GM18909 (cell line): Measurements from ENCODE around the gene MTMR10.

Experiments used
- ATAC-seq: cut with Tn5 transposase; IDR thresholded peaks from one replicate; pipeline ENCODE4 v1.9.1; 2021; ENCODE audit warnings: mild to moderate bottlenecking; ENCODE audit not compliant: unreplicated experiment, poor library complexity

MTMR10 gene, protein sequence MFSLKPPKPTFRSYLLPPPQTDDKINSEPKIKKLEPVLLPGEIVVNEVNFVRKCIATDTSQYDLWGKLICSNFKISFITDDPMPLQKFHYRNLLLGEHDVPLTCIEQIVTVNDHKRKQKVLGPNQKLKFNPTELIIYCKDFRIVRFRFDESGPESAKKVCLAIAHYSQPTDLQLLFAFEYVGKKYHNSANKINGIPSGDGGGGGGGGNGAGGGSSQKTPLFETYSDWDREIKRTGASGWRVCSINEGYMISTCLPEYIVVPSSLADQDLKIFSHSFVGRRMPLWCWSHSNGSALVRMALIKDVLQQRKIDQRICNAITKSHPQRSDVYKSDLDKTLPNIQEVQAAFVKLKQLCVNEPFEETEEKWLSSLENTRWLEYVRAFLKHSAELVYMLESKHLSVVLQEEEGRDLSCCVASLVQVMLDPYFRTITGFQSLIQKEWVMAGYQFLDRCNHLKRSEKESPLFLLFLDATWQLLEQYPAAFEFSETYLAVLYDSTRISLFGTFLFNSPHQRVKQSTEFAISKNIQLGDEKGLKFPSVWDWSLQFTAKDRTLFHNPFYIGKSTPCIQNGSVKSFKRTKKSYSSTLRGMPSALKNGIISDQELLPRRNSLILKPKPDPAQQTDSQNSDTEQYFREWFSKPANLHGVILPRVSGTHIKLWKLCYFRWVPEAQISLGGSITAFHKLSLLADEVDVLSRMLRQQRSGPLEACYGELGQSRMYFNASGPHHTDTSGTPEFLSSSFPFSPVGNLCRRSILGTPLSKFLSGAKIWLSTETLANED

DNA sequence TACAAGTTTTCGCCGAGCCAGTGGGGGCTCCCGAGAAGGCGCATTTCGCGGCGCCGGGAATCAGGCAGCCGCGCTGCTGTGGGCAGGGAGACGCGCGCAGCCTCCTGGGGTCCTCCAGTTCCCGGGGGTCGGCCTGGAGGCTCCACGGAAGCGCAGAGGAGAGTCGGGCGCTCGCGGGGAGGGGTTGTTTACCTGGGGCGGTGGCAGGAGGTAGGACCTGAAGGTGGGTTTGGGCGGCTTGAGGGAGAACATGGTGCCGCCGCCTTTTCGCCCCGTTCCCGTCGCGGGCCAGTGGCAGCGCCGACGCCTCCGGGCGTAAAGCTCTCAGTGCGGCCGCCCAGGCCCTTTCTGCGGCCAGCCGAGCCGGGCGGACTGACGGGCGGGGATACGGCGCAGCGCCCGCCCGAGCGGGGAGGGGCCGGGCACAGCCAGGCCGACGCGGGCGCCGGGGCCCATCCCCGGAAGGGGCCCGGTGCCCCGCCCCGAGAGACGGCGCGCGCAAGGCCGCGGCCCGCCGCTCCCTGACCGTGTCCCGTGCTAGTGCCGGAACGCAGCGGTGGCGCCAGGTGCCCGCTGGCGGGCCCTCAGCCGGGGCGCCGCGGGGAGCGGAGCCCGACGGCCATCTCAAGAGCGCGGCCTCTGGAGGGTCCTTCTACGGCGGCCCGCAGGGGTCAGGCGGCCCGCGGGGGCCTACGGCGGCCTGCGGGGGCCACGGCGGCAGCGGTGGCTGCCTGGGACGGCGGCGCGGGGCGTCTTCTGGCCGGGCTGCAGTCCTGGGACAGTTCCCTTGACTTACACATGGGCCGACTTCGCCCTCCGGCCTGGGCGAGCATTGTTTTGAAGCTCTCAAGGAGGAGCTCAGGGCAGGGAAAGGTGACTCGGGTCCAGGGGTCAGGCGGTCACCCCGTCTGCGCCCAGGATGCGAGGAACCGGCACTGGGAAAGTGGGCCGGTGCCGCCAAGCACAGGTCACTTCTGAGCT lies at the start of gene MTMR10:
Gene MTMR10, minus strand, starts transcription at position 374 of the 981 bp plus-strand sequence. Its CDS starts 122 bp downstream, at position 252.
- peak; percentile 92 for ATAC-seq

GRCh38 chr15:31040611-31041010 lies 49.2 kb upstream of the MTMR10 start:
- ATAC-seq = no peak

DNA sequence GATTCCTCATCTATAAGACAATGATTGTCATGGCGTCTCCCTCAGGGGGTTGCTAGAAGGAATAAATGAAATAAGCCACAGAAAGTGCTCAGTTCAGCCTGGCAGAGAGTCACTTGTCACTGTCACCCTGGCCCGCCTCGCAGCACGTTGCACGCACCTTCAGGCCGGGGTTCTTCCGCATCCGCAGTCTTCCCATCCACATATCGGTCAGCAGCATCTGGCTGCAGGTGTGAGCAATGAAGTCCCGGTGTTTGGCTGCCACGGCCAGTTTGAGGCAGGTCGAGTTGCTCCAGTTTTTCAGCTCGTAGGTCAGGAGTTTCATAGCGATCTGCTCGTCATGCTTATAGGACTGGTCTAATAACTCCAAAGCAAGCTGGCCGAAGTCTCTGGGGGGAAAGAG lies 48.5 kb upstream of the MTMR10 start:
- ATAC-seq = no peak

GRCh38 chr15:31037731-31038477 lies 46.5 kb upstream of the MTMR10 start:
- no peak for ATAC-seq

- no peak for ATAC-seq
Measured at GRCh38 chr15:31036783-31037182, 45.4 kb upstream of the MTMR10 start.

- ATAC-seq = no peak
Measured at GRCh38 chr15:31035610-31036009, 44.2 kb upstream of the MTMR10 start.

DNA sequence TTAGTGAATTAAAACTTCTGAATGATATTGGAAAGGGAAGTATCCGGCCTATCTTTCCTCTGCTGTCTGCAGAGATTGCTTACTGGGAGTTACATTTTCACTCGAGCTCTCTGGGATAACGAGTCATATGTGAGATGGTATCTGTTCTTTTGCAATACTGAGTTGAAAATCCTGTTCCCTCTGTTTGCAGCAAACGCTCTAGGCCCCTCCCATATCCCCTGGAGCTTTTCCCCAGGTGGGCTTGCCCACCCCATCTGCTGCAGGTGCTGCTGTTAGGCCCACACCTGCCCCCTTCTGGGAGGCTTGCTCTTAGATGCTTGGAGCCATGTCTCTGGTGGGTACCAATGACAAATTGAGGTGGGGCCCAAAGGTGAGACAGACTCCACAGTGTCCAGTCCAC lies 42.7 kb upstream of the MTMR10 start:
- no peak for ATAC-seq

DNA sequence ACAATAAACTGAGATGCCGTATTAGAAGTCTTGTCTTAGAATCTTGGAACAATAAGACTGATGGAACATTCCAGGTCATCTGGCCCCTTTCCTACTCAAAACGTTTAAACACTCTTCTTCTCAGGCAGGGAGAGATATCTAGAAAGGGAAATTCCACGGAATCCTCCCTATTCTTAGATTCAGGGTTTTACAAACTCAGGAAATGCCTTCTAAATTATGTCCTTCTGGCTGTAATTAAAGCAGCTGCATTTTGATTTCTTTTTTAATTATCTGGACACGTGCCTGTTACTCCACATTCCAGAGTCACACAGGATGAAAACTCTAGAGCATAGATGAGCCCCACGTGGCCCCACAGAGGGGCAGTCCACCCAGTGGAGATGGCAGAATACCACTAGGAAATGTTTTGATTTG lies 41.5 kb upstream of the MTMR10 start:
- ATAC-seq = no peak

- ATAC-seq = peak; percentile 89
Measured at GRCh38 chr15:31031471-31032067, 40.1 kb upstream of the MTMR10 start.

- no peak for ATAC-seq
Measured at GRCh38 chr15:31027910-31028578, 36.6 kb upstream of the MTMR10 start.

GRCh38 chr15:31025996-31026395 lies 34.6 kb upstream of the MTMR10 start:
- ATAC-seq = no peak

DNA sequence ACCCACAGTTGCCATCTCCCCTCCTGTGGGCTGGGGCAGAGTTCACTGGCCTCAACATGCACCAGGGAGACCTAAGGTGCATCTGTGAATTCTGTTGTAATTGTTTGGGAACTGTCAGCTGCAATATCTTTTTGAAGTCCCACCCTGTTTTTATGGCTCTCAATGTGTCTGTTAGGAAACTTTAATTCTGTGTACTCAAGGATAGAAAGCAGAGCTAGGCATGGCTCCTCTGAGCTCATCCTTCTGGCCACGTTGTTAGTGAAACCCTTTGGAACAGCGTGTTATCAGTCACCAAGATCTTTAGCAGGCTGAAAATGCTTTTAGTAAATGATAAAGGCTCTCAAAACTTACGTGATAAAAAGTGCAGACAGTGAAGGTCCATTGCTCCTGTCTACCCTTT lies 33.6 kb upstream of the MTMR10 start:
- no peak for ATAC-seq

- no peak for ATAC-seq
Measured at GRCh38 chr15:31024330-31024729, 32.9 kb upstream of the MTMR10 start.

DNA sequence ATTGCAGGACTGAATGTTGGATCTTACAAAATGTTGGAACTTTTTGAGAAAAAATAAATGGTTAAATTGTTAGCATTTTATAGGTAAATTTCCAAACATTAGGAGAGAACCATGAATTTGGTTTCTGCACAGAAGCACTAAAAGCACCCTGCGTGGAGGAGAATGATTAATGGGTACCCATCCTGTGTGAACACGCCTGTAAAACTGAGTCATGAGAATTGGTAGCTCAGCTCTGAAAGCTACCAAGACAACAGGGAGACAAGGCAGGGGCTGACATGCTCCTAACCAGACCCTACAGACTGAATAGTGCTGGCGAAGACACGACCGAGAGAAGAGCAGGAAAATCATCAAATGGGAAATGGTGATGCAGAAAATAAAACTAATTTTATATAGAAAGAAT lies 32.4 kb upstream of the MTMR10 start:
- no peak for ATAC-seq

DNA sequence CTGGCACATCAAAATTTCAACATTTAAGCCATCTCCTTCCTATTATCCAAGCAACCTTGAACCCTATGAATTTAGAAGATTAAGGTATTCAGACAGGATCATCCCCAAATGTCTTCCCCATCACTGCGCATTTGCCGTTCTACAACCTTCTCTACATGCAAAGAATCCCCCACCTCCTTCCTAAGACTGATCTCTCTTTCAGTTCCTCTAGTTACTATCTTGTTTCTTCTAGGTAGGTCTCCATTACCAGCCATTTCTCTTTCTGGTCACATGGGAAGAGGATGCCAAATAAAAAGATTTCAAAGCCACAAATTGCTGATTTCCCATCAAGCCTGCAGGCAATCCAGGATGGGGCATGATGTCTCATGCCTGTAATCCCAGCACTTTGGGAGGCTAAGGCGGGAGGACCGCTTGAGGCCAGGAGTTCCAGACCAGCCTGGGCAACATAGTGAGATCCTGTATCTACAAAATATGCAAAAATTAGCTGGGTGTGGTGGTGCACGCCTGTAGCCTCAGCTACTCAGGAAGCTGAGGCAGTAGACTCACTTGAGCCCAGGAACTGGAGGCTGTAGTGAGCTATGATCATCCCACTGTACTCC lies 29.7 kb upstream of the MTMR10 start:
- no peak for ATAC-seq

GRCh38 chr15:31020542-31020941 lies 29.1 kb upstream of the MTMR10 start:
- ATAC-seq = no peak

DNA sequence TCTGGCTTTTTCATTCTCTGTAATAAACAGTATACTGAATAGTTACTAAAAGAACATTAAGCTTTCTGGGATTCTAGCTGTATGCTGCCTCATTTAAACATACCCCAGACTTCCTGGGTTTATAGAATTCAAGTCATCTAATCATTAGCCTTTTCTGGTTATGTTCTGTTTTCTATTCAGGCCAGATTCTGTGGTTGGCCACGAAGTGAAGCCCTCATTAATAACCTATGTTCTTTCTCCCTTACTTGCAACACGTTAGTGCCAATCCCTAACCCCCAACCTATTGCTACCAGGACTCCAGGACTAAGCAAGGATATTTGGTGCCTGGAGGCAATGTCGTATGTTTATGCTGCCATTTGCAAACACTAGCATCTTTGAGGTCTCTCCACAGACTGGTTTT lies 28.6 kb upstream of the MTMR10 start:
- ATAC-seq = no peak

DNA sequence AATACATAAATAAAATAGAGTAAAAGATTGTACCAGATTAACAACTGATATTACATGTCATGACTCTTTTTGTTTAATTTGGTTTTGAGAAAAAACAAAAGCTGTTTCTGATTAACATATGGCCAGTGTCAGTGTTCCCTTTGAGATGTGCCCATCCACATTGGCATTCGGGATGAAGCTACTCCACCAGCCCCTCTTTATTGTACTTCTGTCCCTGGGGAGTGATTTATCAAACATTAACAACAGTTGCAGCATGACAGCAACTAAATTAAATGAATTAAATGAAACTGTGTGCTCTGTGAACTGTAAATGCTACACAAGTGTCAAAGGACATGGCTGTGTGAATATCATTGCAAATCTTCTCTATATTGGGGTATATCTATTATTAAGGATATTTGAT lies 25.9 kb upstream of the MTMR10 start:
- ATAC-seq = no peak
